GM12878 (cell line): ENCODE measurements around the gene MEGF6. TPM values are rescaled to one million over a fixed set of nuclear protein-coding genes. Genes with fewer than 3 reads are reported as not detected.
"Not testable (repeated sequence)": the region's sequence is repeated elsewhere in the genome, so short reads cannot be mapped to it uniquely, and the experiment has no call there.

Experiments
- ATAC-seq: fragments of 200-7000 bp; cut with Tn5 transposase; 3 replicates; pipeline ENCODE4 v1.9.1; 2020; ENCODE audit warnings: mild to moderate bottlenecking, moderate library complexity
- BruUV-seq: library from RNA; stranded (reverse); fragments of 400-500 nt; replicated peaks from 2 replicates; lab custom pipeline; 2021; lab: Mats Ljungman, UMichigan
- CTCF ChIA-PET: fragments of 300-600 bp; sonication (Branson Sonifier 250); formaldehyde crosslinking; extraction: SDS; loops from one replicate; lab custom pipeline; 2021; ENCODE audit warnings: inconsistent platforms; lab: Yijun Ruan, JAX
- POLR2A ChIA-PET: fragments of 350-600 bp; formaldehyde crosslinking; extraction: SDS; loops from one replicate; lab custom pipeline; 2021; ENCODE audit warnings: inconsistent platforms; lab: Charles Lee
- RAD21 ChIA-PET: fragments of 300-600 bp; sonication (Branson Sonifier 250); formaldehyde crosslinking; loops from one replicate; lab custom pipeline; 2023; ENCODE audit warnings: antibody characterized with exemption; ENCODE audit not compliant: unreplicated experiment; lab: Charles Lee
- SMC1A ChIA-PET: fragments of 300-600 bp; sonication (Branson Sonifier 250); formaldehyde crosslinking; loops from one replicate; lab custom pipeline; 2023; ENCODE audit not compliant: unreplicated experiment, uncharacterized antibody; lab: Charles Lee
- DNase-seq: peaks from one replicate; pipeline ENCODE4 v3.0.0-alpha.2; 2011; ENCODE audit warnings: low read depth, low spot score
- FAIRE-seq: peaks from 3 replicates; lab custom pipeline; 2011; peaks lifted over from hg19 to GRCh38; lab: Jason Lieb, UNC
- H2AFZ ChIP-seq: 2 replicates; pipeline ENCODE4 v1.6.0; 2011; ENCODE audit warnings: low read depth, low read length, control low read depth; ENCODE audit not compliant: control insufficient read depth
- H3K27ac ChIP-seq: 2 replicates; pipeline ENCODE4 v1.5.1; 2011; ENCODE audit warnings: control low read depth; ENCODE audit not compliant: control insufficient read depth, insufficient read depth
- H3K27me3 ChIP-seq, 2 experiments: replicated peaks in 1 of 2; 2 replicates each; pipeline versions ENCODE4 v1.6.0 to v1.6.1; 2011; ENCODE audit warnings: low read length in 1 of 2; ENCODE audit not compliant: control insufficient read depth in 2 of 2, insufficient read depth in 2 of 2
- H3K36me3 ChIP-seq, 2 experiments: 2 replicates each; pipeline ENCODE4 v1.5.1; 2011; ENCODE audit warnings: low read length in 1 of 2; ENCODE audit not compliant: control insufficient read depth in 2 of 2, insufficient read depth in 2 of 2
- H3K4me1 ChIP-seq: 2 replicates; pipeline ENCODE4 v1.6.1; 2011; ENCODE audit warnings: mild to moderate bottlenecking, low read length, moderate library complexity, mixed read lengths; ENCODE audit not compliant: control insufficient read depth, insufficient read depth
- H3K4me2 ChIP-seq: 2 replicates; pipeline ENCODE4 v1.6.0; 2011; ENCODE audit warnings: control low read depth; ENCODE audit not compliant: control insufficient read depth, insufficient read depth
- H3K4me3 ChIP-seq: fragments of 200-600 bp; sonication (generic); 2 replicates; pipeline ENCODE4 v1.5.1; 2016
- H3K79me2 ChIP-seq: 2 replicates; pipeline ENCODE4 v1.6.0; 2011; ENCODE audit warnings: low read length; ENCODE audit not compliant: control insufficient read depth, insufficient read depth
- H3K9ac ChIP-seq: 2 replicates; pipeline ENCODE4 v1.8.0; 2011; ENCODE audit warnings: low read length, control low read depth, mixed read lengths; ENCODE audit not compliant: control insufficient read depth, insufficient read depth
- H3K9me3 ChIP-seq: replicated peaks from 3 replicates; pipeline ENCODE4 v1.5.1; 2011; ENCODE audit warnings: mild to moderate bottlenecking, low read length; ENCODE audit not compliant: control insufficient read depth, insufficient read depth
- H4K20me1 ChIP-seq: 2 replicates; pipeline ENCODE4 v1.6.0; 2011; ENCODE audit not compliant: control insufficient read depth, insufficient read depth
- DPF2 ChIP-seq: fragments of 450-650 bp; IDR thresholded peaks from 2 replicates; pipeline ENCODE4 v1.6.1; 2017; ENCODE audit warnings: mild to moderate bottlenecking
- E2F4 ChIP-seq: IDR thresholded peaks from 2 replicates; pipeline ENCODE4 v1.6.1; 2012; ENCODE audit warnings: low read depth, low read length, improper control_type of control experiment
- KDM1A ChIP-seq: fragments of 200-600 bp; sonication (generic); IDR thresholded peaks from 2 replicates; pipeline ENCODE4 v1.6.1; 2016; ENCODE audit warnings: borderline replicate concordance
- NFYB ChIP-seq: IDR thresholded peaks from 2 replicates; pipeline ENCODE4 v1.6.1; 2011; ENCODE audit warnings: low read depth, mild to moderate bottlenecking, low read length, improper control_type of control experiment, moderate library complexity; ENCODE audit not compliant: insufficient read depth
- NR2F1 ChIP-seq: fragments of 450-650 bp; conservative IDR thresholded peaks from 2 replicates; pipeline ENCODE4 v1.6.1; 2017; ENCODE audit warnings: mild to moderate bottlenecking
- PKNOX1 ChIP-seq: fragments of 450-650 bp; IDR thresholded peaks from 2 replicates; pipeline ENCODE4 v1.6.1; 2016; ENCODE audit warnings: mild to moderate bottlenecking
- RCOR1 ChIP-seq: conservative IDR thresholded peaks from 2 replicates; pipeline ENCODE4 v1.6.1; 2012; ENCODE audit warnings: low read depth, low read length, improper control_type of control experiment
- SMAD1 ChIP-seq: fragments of 450-650 bp; IDR thresholded peaks from 2 replicates; pipeline ENCODE4 v1.6.1; 2018; ENCODE audit warnings: mild to moderate bottlenecking, low read depth; ENCODE audit not compliant: partially characterized antibody
- TARDBP ChIP-seq: IDR thresholded peaks from 2 replicates; pipeline ENCODE4 v1.6.1; 2016; ENCODE audit warnings: borderline replicate concordance
- ZBED1 ChIP-seq: IDR thresholded peaks from 2 replicates; pipeline ENCODE4 v1.6.1; 2016; ENCODE audit warnings: borderline replicate concordance
- ZNF592 ChIP-seq: fragments of 450-650 bp; IDR thresholded peaks from 2 replicates; pipeline ENCODE4 v1.6.1; 2017; ENCODE audit warnings: mild to moderate bottlenecking, moderate library complexity
- ZNF622 ChIP-seq: fragments of 450-650 bp; IDR thresholded peaks from 2 replicates; pipeline ENCODE4 v1.6.1; 2017; ENCODE audit warnings: mild to moderate bottlenecking, inconsistent platforms
- WGBS: methylation state at CpG from one replicate; pipeline ENCODE4 v1.1.6; 2016; ENCODE audit warnings: low lambda C conversion rate; ENCODE audit not compliant: insufficient replicate concordance, insufficient coverage; ENCODE audit errors: missing lambda C conversion rate; 5-methylcytosine and 5-hydroxymethylcytosine counted together
- in situ Hi-C: fragments of 300-500 bp; cut with MboI; formaldehyde crosslinking; loops from 9 replicates; pipeline ENCODE4 v1.14.3; 2018; ENCODE audit warnings: mixed read lengths
- intact Hi-C: fragments of 100-400 bp; cut with micrococcal nuclease; formaldehyde crosslinking; loops from one replicate; pipeline ENCODE4 v1.14.2; 2022; ENCODE audit not compliant: unreplicated experiment
- polyA plus RNA-seq, 11 experiments: library from polyadenylated mRNA; depleted of rRNA in 4 of 11; unstranded in 6 of 11; stranded (reverse) in 5 of 11; fragments of >200 nt; fragmentation: Nextera tagmentation in 4 of 11; fragmentation: Illumina TruSeq in 1 of 11; extraction: Ambion mirVana in 4 of 11; extraction: Trizol in 1 of 11; gene quantifications; 1 replicate in 1 of 11; 2 replicates in 10 of 11; pipeline versions ENCODE4 v1.2.1 to v1.2.3, GENCODE V29; 2011 to 2016; ENCODE audit warnings: inconsistent platforms in 2 of 11, missing spikeins in 2 of 11, low read depth in 1 of 11
- total RNA-seq, 4 experiments: library from RNA; depleted of rRNA in 3 of 4; stranded (reverse); fragments of >200 nt in 3 of 4; fragmentation: Illumina TruSeq in 1 of 4; extraction: Trizol in 1 of 4; gene quantifications; 2 replicates each; pipeline versions ENCODE4 v1.2.1 to v1.2.3, GENCODE V29; 2013 to 2021

MEGF6 gene
- total and polyA plus RNA-seq, 10 of the 15 experiments (the other 5 are each of a cell fraction or from before 2014, with no cell fraction given): 0.03 to 0.41 TPM; not detected in 8

GRCh38 chr1:3584915-3585314 is 26.4 kb downstream of the MEGF6 start (continued):
- TF ChIP-seq E2F4 (no peak), NFYB (no peak), RCOR1 (no peak), KDM1A (no peak), NR2F1 (no peak), PKNOX1 (peak; percentile 83), ZBED1 (no peak), ZNF622 (no peak), TARDBP (no peak), DPF2 (no peak), SMAD1 (no peak), ZNF592 (no peak)

GRCh38 chr1:3583751-3584150 is 27.6 kb downstream of the MEGF6 start:
- BruUV-seq, H3K79me2 ChIP-seq, intact Hi-C loops, H3K4me2 ChIP-seq, CTCF ChIA-PET, H3K9me3 ChIP-seq, H3K4me1 ChIP-seq, FAIRE-seq, H3K4me3 ChIP-seq, H4K20me1 ChIP-seq, H3K27ac ChIP-seq, SMC1A ChIA-PET, RAD21 ChIA-PET, H3K27me3 ChIP-seq, H3K36me3 ChIP-seq, H2AFZ ChIP-seq, POLR2A ChIA-PET, H3K9ac ChIP-seq, DNase-seq, ATAC-seq, in situ Hi-C loops: not testable (repeated sequence)
- 71% methylated on average over 18 of the region's 21 CpGs for WGBS
